ENCODE data around the gene ZYX.

DNA sequence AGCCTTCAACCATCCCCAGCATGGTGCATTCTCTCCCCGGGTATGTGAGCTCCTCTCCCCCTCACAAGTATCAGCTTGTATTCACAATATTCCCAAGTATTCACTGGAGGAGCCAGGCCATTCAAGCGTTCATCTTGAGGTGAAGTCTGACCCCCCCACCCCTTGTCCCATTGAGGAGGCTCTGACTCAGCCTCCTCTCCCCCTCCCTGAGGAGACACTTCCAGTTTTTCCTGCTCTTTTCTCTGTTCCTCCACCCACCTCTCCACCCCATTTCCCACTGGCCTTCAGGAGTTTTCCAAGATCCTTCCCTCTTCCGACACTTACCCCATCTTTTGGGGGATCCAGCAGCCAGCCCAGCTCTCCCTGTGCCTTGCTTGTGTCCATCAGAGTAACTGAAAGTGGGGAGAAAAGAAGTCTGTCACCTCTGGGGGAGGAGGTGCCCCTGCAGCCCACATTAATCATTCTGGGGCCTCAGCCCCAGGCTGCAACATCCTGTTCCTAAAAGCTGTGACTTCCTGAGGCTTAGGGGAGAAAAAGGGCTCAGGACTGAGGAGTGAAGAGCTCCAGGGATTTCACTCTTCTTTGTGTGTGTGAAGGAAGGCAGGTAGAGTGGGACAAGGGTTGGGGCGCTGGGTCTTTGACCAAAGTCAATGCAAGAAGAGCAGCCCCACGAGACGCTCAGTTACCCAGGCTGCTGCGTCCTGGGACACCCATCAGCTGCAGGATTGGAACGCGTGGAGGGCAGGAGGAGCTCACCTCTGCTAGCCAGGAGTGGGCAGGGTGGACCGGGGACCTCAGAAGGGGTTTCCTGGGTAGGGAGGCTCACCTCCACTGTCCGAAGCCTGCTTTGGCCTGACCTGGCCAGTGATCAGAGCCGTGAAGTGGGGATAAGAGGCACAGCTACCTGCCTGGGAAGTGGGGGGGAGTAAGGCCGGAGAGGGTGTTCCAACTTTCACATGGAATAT lies 26.4 kb downstream of the ZYX start:
- TF ChIP-seq CTCF (IDR thresholded peaks at IDR 0.05; ENCODE audit: borderline replicate concordance, extremely low read depth, low read length, poor library complexity, severe bottlenecking) (no peak), EZH2 (IDR thresholded peaks at IDR 0.05; ENCODE audit: borderline replicate concordance, low read depth, low read length, severe bottlenecking) (no peak)
